HEK293T (cell line): ENCODE measurements around the gene GAREM1.

Source experiments
- ARNT ChIP-seq: fragments of 450-650 bp; IDR thresholded peaks from 2 replicates; pipeline ENCODE4 v1.6.1; 2017; ENCODE audit warnings: mild to moderate bottlenecking
- BHLHE40 ChIP-seq: fragments of 450-650 bp; IDR thresholded peaks from 2 replicates; pipeline ENCODE4 v1.6.1; 2016; ENCODE audit warnings: mild to moderate bottlenecking, moderate library complexity, borderline replicate concordance
- CTBP1 ChIP-seq: fragments of 450-650 bp; IDR thresholded peaks from 2 replicates; pipeline ENCODE4 v1.6.1; 2016; ENCODE audit warnings: borderline replicate concordance
- ELF4 ChIP-seq: fragments of 450-650 bp; IDR thresholded peaks from 2 replicates; pipeline ENCODE4 v1.6.1; 2017; ENCODE audit warnings: antibody characterized with exemption
- FOXA1 ChIP-seq: fragments of 450-650 bp; IDR thresholded peaks from 2 replicates; pipeline ENCODE4 v1.6.1; 2016; ENCODE audit warnings: mild to moderate bottlenecking
- FOXK2 ChIP-seq: fragments of 450-650 bp; IDR thresholded peaks from 2 replicates; pipeline ENCODE4 v1.6.1; 2016; ENCODE audit warnings: mild to moderate bottlenecking
- FOXM1 ChIP-seq: fragments of 450-650 bp; IDR thresholded peaks from 2 replicates; pipeline ENCODE4 v1.6.1; 2017; ENCODE audit warnings: mild to moderate bottlenecking, borderline replicate concordance
- HDGF ChIP-seq: fragments of 450-650 bp; IDR thresholded peaks from 2 replicates; pipeline ENCODE4 v1.6.1; 2017; ENCODE audit warnings: antibody characterized with exemption, borderline replicate concordance
- L3MBTL2 ChIP-seq: fragments of 450-650 bp; conservative IDR thresholded peaks from 2 replicates; pipeline ENCODE4 v1.6.1; 2016; ENCODE audit warnings: mild to moderate bottlenecking
- NFRKB ChIP-seq: fragments of 450-650 bp; IDR thresholded peaks from 2 replicates; pipeline ENCODE4 v1.6.1; 2016; ENCODE audit warnings: mild to moderate bottlenecking, moderate library complexity
- SP1 ChIP-seq: fragments of 450-650 bp; IDR thresholded peaks from 2 replicates; pipeline ENCODE4 v1.6.1; 2017
- SUZ12 ChIP-seq: fragments of 450-650 bp; IDR thresholded peaks from 2 replicates; pipeline ENCODE4 v1.6.1; 2016; ENCODE audit warnings: mild to moderate bottlenecking
- TARDBP ChIP-seq: fragments of 450-650 bp; IDR thresholded peaks from 2 replicates; pipeline ENCODE4 v1.6.1; 2016

- TF ChIP-seq SUZ12 (no peak), FOXA1 (no peak), SP1 (no peak), FOXM1 (no peak), NFRKB (no peak), FOXK2 (no peak), TARDBP (no peak), ELF4 (no peak), CTBP1 (no peak), L3MBTL2 (no peak), BHLHE40 (no peak), HDGF (no peak), ARNT (no peak)
Measured at GRCh38 chr18:32422201-32422600, 48.5 kb downstream of the GAREM1 start.
